GM12873 (cell line): Measurements from ENCODE around the gene TXNDC2.

Source experiments
- CTCF ChIP-seq: IDR thresholded peaks from 2 replicates; pipeline ENCODE4 v1.5.1; 2012; ENCODE audit warnings: low read depth, mild to moderate bottlenecking, moderate library complexity, low read length, control low read depth; ENCODE audit not compliant: insufficient read depth; ENCODE audit errors: missing control alignments

Gene TXNDC2

GRCh38 chr18:9926223-9926894 is 40.6 kb downstream of the TXNDC2 start:
- no peak for TF ChIP-seq CTCF

GRCh38 chr18:9926977-9927376 is 41.2 kb downstream of the TXNDC2 start:
- TF ChIP-seq CTCF, result no peak

- TF ChIP-seq CTCF, result no peak
Measured at GRCh38 chr18:9927392-9928063, 41.8 kb downstream of the TXNDC2 start.

- TF ChIP-seq CTCF, result no peak
Measured at GRCh38 chr18:9928646-9929259, 43.0 kb downstream of the TXNDC2 start.

- no peak for TF ChIP-seq CTCF
Measured at GRCh38 chr18:9930299-9930884, 44.6 kb downstream of the TXNDC2 start.

- no peak for TF ChIP-seq CTCF
Measured at GRCh38 chr18:9931146-9931545, 45.4 kb downstream of the TXNDC2 start.

GRCh38 chr18:9931678-9932077 is 45.9 kb downstream of the TXNDC2 start:
- no peak for TF ChIP-seq CTCF
